HCEC 1CT (cell line): ENCODE data around the gene VN1R5.
"Not testable (repeated sequence)": the region's sequence is repeated elsewhere in the genome, so short reads cannot be mapped to it uniquely, and the experiment has no call there.

Experiments
- DNase-seq: peaks from one replicate; pipeline ENCODE4 v3.0.0-alpha.2; 2017

Gene VN1R5

GRCh38 chr1:247255772-247256171 is at the start of gene VN1R5:
TSS of gene VN1R5 (plus strand) at chr1:247256072.
- DNase-seq, result not testable (repeated sequence)

- DNase-seq, result no peak
Measured at GRCh38 chr1:247209396-247209795, 46.5 kb upstream of the VN1R5 start.

GRCh38 chr1:247210062-247210375 is 45.9 kb upstream of the VN1R5 start:
- peak; percentile 8 for DNase-seq

GRCh38 chr1:247210376-247211117 is 45.3 kb upstream of the VN1R5 start:
- DNase-seq, result peak; percentile 91

GRCh38 chr1:247211339-247211738 is 44.5 kb upstream of the VN1R5 start:
- no peak for DNase-seq

GRCh38 chr1:247212012-247212411 is 43.9 kb upstream of the VN1R5 start:
- DNase-seq, result no peak

GRCh38 chr1:247212627-247213617 is 43.0 kb upstream of the VN1R5 start:
- no peak for DNase-seq

- DNase-seq, result no peak
Measured at GRCh38 chr1:247216261-247216660, 39.6 kb upstream of the VN1R5 start.

- no peak for DNase-seq
Measured at GRCh38 chr1:247218121-247218651, 37.7 kb upstream of the VN1R5 start.

GRCh38 chr1:247220280-247220679 is 35.6 kb upstream of the VN1R5 start:
- DNase-seq, result not testable (repeated sequence)

GRCh38 chr1:247222840-247223239 is 33.0 kb upstream of the VN1R5 start:
- DNase-seq, result no peak

- DNase-seq, result no peak
Measured at GRCh38 chr1:247224822-247225221, 31.1 kb upstream of the VN1R5 start.

- DNase-seq, result peak; percentile 15
Measured at GRCh38 chr1:247228133-247228532, 27.7 kb upstream of the VN1R5 start.

GRCh38 chr1:247241691-247242090 is 14.2 kb upstream of the VN1R5 start:
- no peak for DNase-seq

- DNase-seq, result no peak
Measured at GRCh38 chr1:247243524-247244137, 12.2 kb upstream of the VN1R5 start.

- DNase-seq, result no peak
Measured at GRCh38 chr1:247246325-247247115, 9.4 kb upstream of the VN1R5 start.

GRCh38 chr1:247247568-247247967 is 8.3 kb upstream of the VN1R5 start:
- no peak for DNase-seq

GRCh38 chr1:247266053-247266452 is 10.2 kb downstream of the VN1R5 start:
- no peak for DNase-seq

- DNase-seq, result no peak
Measured at GRCh38 chr1:247268390-247269045, 12.6 kb downstream of the VN1R5 start.

GRCh38 chr1:247269133-247269532 is 13.3 kb downstream of the VN1R5 start:
- DNase-seq, result no peak

GRCh38 chr1:247270003-247270402 is 14.1 kb downstream of the VN1R5 start:
- no peak for DNase-seq

GRCh38 chr1:247273013-247273412 is 17.1 kb downstream of the VN1R5 start:
- DNase-seq, result no peak
